ENCODE measurements around the gene CUEDC1.

Gene CUEDC1

DNA sequence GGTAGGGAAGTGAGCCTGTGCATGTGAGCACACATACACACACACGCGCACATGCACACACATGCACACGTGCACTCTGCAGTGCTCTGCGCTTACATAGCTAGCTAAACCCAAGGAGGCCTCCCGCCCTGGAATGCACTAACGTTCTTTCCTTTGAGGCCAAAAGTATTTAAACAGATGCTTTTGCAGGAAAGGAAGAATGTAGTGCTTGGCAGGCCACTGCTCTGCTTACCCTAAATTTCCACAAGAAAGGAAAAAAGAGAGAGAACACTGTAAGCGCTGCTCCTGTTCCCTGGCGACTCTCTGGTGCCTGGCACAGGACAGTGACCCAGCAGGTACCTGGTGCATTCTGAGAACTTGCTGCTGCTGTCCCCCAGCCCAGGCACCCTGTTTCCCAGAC is 74.1 kb downstream of the CUEDC1 start:
- H3K36me3 ChIP-seq (replicated peaks; ENCODE audit: low read depth, low read length), result no peaks in the 10 kb centered on the region
- H3K9ac ChIP-seq (ENCODE audit: low read length), result no peak overlapping the region
- no peaks in the 10 kb centered on the region for H3K27me3 ChIP-seq (ENCODE audit: low read depth, low read length)
- no peaks in the 10 kb centered on the region for H3K4me1 ChIP-seq (ENCODE audit: low read length)
- no peaks in the 10 kb centered on the region for H3K9me3 ChIP-seq (ENCODE audit: insufficient read depth, low read length)
- TF ChIP-seq, protein P1, sequence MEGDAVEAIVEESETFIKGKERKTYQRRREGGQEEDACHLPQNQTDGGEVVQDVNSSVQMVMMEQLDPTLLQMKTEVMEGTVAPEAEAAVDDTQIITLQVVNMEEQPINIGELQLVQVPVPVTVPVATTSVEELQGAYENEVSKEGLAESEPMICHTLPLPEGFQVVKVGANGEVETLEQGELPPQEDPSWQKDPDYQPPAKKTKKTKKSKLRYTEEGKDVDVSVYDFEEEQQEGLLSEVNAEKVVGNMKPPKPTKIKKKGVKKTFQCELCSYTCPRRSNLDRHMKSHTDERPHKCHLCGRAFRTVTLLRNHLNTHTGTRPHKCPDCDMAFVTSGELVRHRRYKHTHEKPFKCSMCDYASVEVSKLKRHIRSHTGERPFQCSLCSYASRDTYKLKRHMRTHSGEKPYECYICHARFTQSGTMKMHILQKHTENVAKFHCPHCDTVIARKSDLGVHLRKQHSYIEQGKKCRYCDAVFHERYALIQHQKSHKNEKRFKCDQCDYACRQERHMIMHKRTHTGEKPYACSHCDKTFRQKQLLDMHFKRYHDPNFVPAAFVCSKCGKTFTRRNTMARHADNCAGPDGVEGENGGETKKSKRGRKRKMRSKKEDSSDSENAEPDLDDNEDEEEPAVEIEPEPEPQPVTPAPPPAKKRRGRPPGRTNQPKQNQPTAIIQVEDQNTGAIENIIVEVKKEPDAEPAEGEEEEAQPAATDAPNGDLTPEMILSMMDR (IDR thresholded peaks at IDR 0.05; ENCODE audit: low read depth, low read length), result no peak
- no peak for TF ChIP-seq EZH2phosphoT487 (IDR thresholded peaks at IDR 0.05; ENCODE audit: low read depth)
- no peaks in the 10 kb centered on the region for H3K79me2 ChIP-seq (ENCODE audit: low read length)
- no peak overlapping the region for H3K4me3 ChIP-seq (ENCODE audit: low read length)
- no peak overlapping the region for H2AFZ ChIP-seq (ENCODE audit: low read depth, low read length)
- no peaks in the 10 kb centered on the region for H4K20me1 ChIP-seq (ENCODE audit: insufficient read depth, low read length)
- no peak overlapping the region for H3K27ac ChIP-seq (ENCODE audit: low read length)
- H3K4me2 ChIP-seq (ENCODE audit: low read length), result no peak overlapping the region

DNA sequence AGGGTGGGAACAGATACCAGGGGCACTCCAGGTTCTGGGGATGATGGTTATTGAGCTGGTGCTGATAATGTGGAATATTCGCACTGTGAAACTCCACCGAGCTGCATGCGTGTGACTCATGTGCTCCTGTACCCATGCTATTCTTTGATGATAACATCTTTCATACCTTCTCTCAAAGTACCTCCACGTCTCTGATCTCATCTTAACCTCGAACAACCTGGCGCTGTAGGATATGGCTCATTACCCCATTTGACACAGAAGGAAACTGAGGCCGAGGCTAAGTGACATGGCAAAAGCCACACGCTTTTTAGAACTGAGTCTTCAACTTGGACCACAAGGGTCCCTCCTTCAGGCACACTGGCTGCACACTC is 75.1 kb downstream of the CUEDC1 start:
- H3K9me3 ChIP-seq (ENCODE audit: insufficient read depth, low read length), result no peaks in the 10 kb centered on the region
- H3K27me3 ChIP-seq (ENCODE audit: low read depth, low read length), result no peaks in the 10 kb centered on the region
- no peaks in the 10 kb centered on the region for H4K20me1 ChIP-seq (ENCODE audit: insufficient read depth, low read length)
- no peaks in the 10 kb centered on the region for H3K79me2 ChIP-seq (ENCODE audit: low read length)
- H3K9ac ChIP-seq (ENCODE audit: low read length), result no peak overlapping the region
- H3K4me2 ChIP-seq (ENCODE audit: low read length), result no peak overlapping the region
- no peak overlapping the region for H3K4me3 ChIP-seq (ENCODE audit: low read length)
- TF ChIP-seq, protein P1 (IDR thresholded peaks at IDR 0.05; ENCODE audit: low read depth, low read length), result no peak
- no peak for TF ChIP-seq EZH2phosphoT487 (IDR thresholded peaks at IDR 0.05; ENCODE audit: low read depth)
- no peaks in the 10 kb centered on the region for H3K36me3 ChIP-seq (replicated peaks; ENCODE audit: low read depth, low read length)
- H3K4me1 ChIP-seq (ENCODE audit: low read length), result peaks cover 4% of the 10 kb centered on the region; the same call in 1 of the 2 replicates
- no peak overlapping the region for H3K27ac ChIP-seq (ENCODE audit: low read length)
- H2AFZ ChIP-seq (ENCODE audit: low read depth, low read length), result no peak overlapping the region

DNA sequence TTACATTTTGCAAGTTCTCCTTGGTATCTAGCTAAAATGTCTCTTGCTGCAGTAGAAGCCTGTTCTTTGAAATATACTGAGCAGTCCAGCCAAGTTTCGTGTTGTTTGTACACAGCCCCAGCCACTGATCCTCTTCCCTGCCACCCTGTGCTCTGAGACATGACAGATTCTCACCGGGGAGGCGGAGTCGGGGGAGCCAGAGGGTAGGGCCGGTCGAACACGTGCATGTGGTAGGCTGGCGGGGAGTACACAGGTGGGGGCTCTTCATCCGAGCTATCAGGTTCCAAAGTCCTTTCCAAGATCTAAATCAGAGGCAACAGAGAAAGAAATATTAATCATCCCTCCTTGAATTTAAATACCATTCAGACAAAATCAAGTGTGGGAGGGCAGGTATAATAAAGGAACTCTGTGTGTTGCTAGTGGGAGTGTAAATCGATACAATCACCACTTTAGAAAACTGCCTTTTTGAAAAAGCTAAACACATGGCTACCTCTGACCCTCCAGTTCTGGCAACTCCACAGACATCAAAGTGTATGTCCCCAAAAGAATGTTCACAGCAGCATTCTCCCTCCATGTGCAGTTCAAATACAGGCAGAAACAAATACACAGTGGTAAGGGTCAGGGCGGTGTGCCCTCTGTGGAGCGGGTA is 75.7 kb downstream of the CUEDC1 start:
- Histone ChIP-seq H3K9ac (ENCODE audit: low read length) (no peak overlapping the region), H2AFZ (ENCODE audit: low read depth, low read length) (no peak overlapping the region), H3K4me1 (ENCODE audit: low read length) (peaks cover 4% of the 10 kb centered on the region; the same call in 1 of the 2 replicates), H3K27me3 (ENCODE audit: low read depth, low read length) (no peaks in the 10 kb centered on the region; the same call in 1 of the 2 replicates), H3K36me3 (replicated peaks; ENCODE audit: low read depth, low read length) (no peaks in the 10 kb centered on the region), H3K79me2 (ENCODE audit: low read length) (no peaks in the 10 kb centered on the region), H3K9me3 (ENCODE audit: insufficient read depth, low read length) (no peaks in the 10 kb centered on the region), H3K27ac (ENCODE audit: low read length) (no peak overlapping the region), H3K4me2 (ENCODE audit: low read length) (no peak overlapping the region), H3K4me3 (ENCODE audit: low read length) (no peak overlapping the region), H4K20me1 (ENCODE audit: insufficient read depth, low read length) (no peaks in the 10 kb centered on the region)
- no peak for TF ChIP-seq EZH2phosphoT487 (IDR thresholded peaks at IDR 0.05; ENCODE audit: low read depth)
- TF ChIP-seq, protein P1 (IDR thresholded peaks at IDR 0.05; ENCODE audit: low read depth, low read length), result no peak

DNA sequence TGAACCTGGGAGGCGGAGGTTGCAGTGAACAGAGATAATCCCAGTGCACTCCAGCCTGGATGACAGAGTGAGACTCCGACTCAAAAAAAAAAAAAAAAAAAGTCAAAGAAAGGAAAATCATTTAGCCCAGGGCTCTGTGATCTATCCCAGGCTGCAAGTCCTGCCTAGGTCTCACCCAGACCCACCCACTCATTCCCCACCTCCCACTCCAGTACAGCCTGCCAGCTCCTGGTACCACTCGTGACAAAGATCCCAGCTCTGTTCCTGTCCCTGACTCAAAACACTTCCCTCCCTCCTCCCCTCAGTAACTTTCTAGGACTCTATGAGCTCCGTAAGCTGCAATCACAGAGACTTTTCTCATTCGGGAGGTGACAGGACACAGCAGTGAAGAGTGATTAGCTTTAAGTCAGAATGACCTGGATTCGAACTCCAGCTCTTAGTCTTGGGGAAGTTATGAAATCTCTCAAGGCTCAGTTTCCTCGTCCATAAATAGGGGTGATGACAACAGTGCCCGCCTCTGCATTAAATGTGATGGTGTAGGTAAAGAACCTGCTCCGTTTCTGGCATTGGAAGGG is 77.3 kb downstream of the CUEDC1 start:
- H3K27ac ChIP-seq (ENCODE audit: low read length), result no peak overlapping the region
- TF ChIP-seq, protein P1 (IDR thresholded peaks at IDR 0.05; ENCODE audit: low read depth, low read length), result no peak
- TF ChIP-seq EZH2phosphoT487 (IDR thresholded peaks at IDR 0.05; ENCODE audit: low read depth), result no peak
- H2AFZ ChIP-seq (ENCODE audit: low read depth, low read length), result no peak overlapping the region
- no peak overlapping the region for H3K4me2 ChIP-seq (ENCODE audit: low read length)
- no peaks in the 10 kb centered on the region for H4K20me1 ChIP-seq (ENCODE audit: insufficient read depth, low read length)
- no peaks in the 10 kb centered on the region for H3K9me3 ChIP-seq (ENCODE audit: insufficient read depth, low read length)
- H3K4me1 ChIP-seq (ENCODE audit: low read length), result peaks cover 11% of the 10 kb centered on the region; the same call in 1 of the 2 replicates
- H3K27me3 ChIP-seq (ENCODE audit: low read depth, low read length), result peaks cover 5% of the 10 kb centered on the region; the same call in 1 of the 2 replicates
- H3K79me2 ChIP-seq (ENCODE audit: low read length), result no peaks in the 10 kb centered on the region
- no peak overlapping the region for H3K9ac ChIP-seq (ENCODE audit: low read length)
- no peaks in the 10 kb centered on the region for H3K36me3 ChIP-seq (replicated peaks; ENCODE audit: low read depth, low read length)
- no peak overlapping the region for H3K4me3 ChIP-seq (ENCODE audit: low read length)

All from OCI-LY3 (cell line).